ENCODE data around the gene PTPN12. TPM values are rescaled to one million over a fixed set of nuclear protein-coding genes. Genes with fewer than 3 reads are reported as not detected.

Gene PTPN12
- polyA plus RNA-seq, 1 donor from 2014 or later, result 49.5 TPM

DNA sequence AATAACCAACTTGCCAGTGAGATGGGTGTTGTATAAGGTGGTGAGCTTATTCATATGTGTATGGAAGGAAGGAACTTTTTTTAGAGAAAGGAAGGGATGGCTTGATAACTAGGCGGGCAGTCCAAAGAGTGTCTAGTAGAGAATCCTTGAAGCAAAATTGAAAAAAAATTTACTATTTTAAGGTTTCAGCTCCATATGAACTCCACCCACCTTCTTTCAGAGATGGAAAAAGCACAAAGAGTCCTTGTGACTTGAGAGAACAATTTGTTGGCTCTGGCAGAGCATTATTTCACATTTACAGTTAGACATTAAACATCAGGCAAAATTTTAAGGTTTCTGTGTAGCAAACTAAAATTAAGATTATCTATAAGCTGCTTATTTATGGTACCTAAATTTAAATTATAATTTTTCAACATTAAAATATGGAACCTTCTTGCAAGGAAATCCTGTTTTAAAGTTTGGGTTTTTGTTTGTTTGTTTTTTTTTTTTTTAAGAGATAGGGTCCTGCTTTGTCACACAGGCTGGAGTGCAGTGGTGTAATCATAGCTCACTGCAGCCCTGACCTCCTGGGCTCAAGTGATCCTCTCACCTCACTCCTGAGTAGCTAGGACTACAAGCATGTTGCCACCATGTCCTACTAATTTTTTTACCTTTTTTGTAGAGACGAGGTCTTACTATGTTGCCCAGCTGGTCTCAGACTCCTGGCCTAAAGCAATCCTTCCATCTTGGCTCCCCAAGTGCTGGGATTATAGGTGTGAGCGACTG, 12.2 kb downstream of the PTPN12 start:
- no peak for TF ChIP-seq EP300 (conservative IDR thresholded peaks at IDR 0.05; ENCODE audit: poor library complexity, severe bottlenecking)
- TF ChIP-seq EZH2 (IDR thresholded peaks at IDR 0.05; ENCODE audit: borderline replicate concordance, insufficient read depth, low read length, poor library complexity, severe bottlenecking), result no peak
- TF ChIP-seq, protein P1, sequence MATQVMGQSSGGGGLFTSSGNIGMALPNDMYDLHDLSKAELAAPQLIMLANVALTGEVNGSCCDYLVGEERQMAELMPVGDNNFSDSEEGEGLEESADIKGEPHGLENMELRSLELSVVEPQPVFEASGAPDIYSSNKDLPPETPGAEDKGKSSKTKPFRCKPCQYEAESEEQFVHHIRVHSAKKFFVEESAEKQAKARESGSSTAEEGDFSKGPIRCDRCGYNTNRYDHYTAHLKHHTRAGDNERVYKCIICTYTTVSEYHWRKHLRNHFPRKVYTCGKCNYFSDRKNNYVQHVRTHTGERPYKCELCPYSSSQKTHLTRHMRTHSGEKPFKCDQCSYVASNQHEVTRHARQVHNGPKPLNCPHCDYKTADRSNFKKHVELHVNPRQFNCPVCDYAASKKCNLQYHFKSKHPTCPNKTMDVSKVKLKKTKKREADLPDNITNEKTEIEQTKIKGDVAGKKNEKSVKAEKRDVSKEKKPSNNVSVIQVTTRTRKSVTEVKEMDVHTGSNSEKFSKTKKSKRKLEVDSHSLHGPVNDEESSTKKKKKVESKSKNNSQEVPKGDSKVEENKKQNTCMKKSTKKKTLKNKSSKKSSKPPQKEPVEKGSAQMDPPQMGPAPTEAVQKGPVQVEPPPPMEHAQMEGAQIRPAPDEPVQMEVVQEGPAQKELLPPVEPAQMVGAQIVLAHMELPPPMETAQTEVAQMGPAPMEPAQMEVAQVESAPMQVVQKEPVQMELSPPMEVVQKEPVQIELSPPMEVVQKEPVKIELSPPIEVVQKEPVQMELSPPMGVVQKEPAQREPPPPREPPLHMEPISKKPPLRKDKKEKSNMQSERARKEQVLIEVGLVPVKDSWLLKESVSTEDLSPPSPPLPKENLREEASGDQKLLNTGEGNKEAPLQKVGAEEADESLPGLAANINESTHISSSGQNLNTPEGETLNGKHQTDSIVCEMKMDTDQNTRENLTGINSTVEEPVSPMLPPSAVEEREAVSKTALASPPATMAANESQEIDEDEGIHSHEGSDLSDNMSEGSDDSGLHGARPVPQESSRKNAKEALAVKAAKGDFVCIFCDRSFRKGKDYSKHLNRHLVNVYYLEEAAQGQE (IDR thresholded peaks at IDR 0.05; ENCODE audit: borderline replicate concordance), result no peak
- no peak for TF ChIP-seq TAF1 (IDR thresholded peaks at IDR 0.05; ENCODE audit: low read depth)
- TF ChIP-seq RAD21 (conservative IDR thresholded peaks at IDR 0.05), result no peak
- no peak for TF ChIP-seq POLR2AphosphoS5 (IDR thresholded peaks at IDR 0.05)
- TF ChIP-seq MXI1 (conservative IDR thresholded peaks at IDR 0.05; ENCODE audit: poor library complexity, severe bottlenecking), result no peak
- no peak for TF ChIP-seq CTCF (IDR thresholded peaks at IDR 0.05; ENCODE audit: poor library complexity, severe bottlenecking)
- TF ChIP-seq SMC3 (conservative IDR thresholded peaks at IDR 0.05; ENCODE audit: poor library complexity), result no peak
- Histone ChIP-seq H3K4me2 (ENCODE audit: low read length) (no peak overlapping the region), H3K4me3 (ENCODE audit: low read length) (no peak overlapping the region), H3K9ac (ENCODE audit: low read length) (no peak overlapping the region), H3K9me3 (ENCODE audit: low read length) (no peaks in the 10 kb centered on the region), H4K20me1 (ENCODE audit: insufficient read depth) (peaks cover 6% of the 10 kb centered on the region), H3K79me2 (replicated peaks; ENCODE audit: insufficient read depth, low read length) (peaks cover 98% of the 10 kb centered on the region), H3K27me3 (ENCODE audit: insufficient read depth, low read depth, low read length) (no peaks in the 10 kb centered on the region), H2AFZ (ENCODE audit: low read depth, low read length) (no peak overlapping the region), H3K27ac (ENCODE audit: low read length) (no peak overlapping the region), H3K9me2 (ENCODE audit: insufficient read depth, low read length) (no peaks in the 10 kb centered on the region), H3K36me3 (ENCODE audit: insufficient read depth, low read length) (no peaks in the 10 kb centered on the region), H3F3A (ENCODE audit: insufficient read depth, low read length, poor library complexity, severe bottlenecking) (no peaks in the 10 kb centered on the region)

- no peak overlapping the region for H3K9ac ChIP-seq (ENCODE audit: low read length)
Observed at GRCh38 chr7:77550586-77550985, 13.5 kb downstream of the PTPN12 start.

More at GRCh38 chr7:77550586-77550985, 13.5 kb downstream of the PTPN12 start:
- Histone ChIP-seq H3F3A (ENCODE audit: insufficient read depth, low read length, poor library complexity, severe bottlenecking) (no peaks in the 10 kb centered on the region), H3K36me3 (ENCODE audit: insufficient read depth, low read length) (no peaks in the 10 kb centered on the region), H3K4me3 (ENCODE audit: low read length) (no peak overlapping the region), H3K79me2 (replicated peaks; ENCODE audit: insufficient read depth, low read length) (peaks cover 98% of the 10 kb centered on the region), H3K4me2 (ENCODE audit: low read length) (no peak overlapping the region), H3K27me3 (ENCODE audit: insufficient read depth, low read depth, low read length) (no peaks in the 10 kb centered on the region), H4K20me1 (ENCODE audit: insufficient read depth) (peaks cover 6% of the 10 kb centered on the region), H3K9me2 (ENCODE audit: insufficient read depth, low read length) (no peaks in the 10 kb centered on the region), H2AFZ (ENCODE audit: low read depth, low read length) (no peak overlapping the region), H3K9me3 (ENCODE audit: low read length) (no peaks in the 10 kb centered on the region), H3K27ac (ENCODE audit: low read length) (no peak overlapping the region)
- TF ChIP-seq MXI1 (conservative IDR thresholded peaks at IDR 0.05; ENCODE audit: poor library complexity, severe bottlenecking) (no peak), SMC3 (conservative IDR thresholded peaks at IDR 0.05; ENCODE audit: poor library complexity) (no peak), EP300 (conservative IDR thresholded peaks at IDR 0.05; ENCODE audit: poor library complexity, severe bottlenecking) (no peak), RAD21 (conservative IDR thresholded peaks at IDR 0.05) (no peak)
- TF ChIP-seq, protein P1 (IDR thresholded peaks at IDR 0.05; ENCODE audit: borderline replicate concordance), result no peak

Measured in neural cell (in vitro differentiated cells).